ENCODE data around the gene FOXR1. TPM values are rescaled to one million over a fixed set of nuclear protein-coding genes. Genes with fewer than 3 reads are reported as not detected.
A peak's percentile ranks its signal among the peaks of the same experiment; 100 is the strongest.

The FOXR1 gene
- under 1 TPM in 1 of 12 donors, not detected in 11; 0.48 TPM for polyA plus RNA-seq (ENCODE audit: insufficient read length in 12 of 12)
- long read RNA-seq, donor 1, result 0 reads
- long read RNA-seq, donor 2, result 0 reads
- long read RNA-seq, donor 3, result 0 reads
- long read RNA-seq, donor 4, result 0 reads
- long read RNA-seq, donor 5, result 0 reads
- long read RNA-seq, donor 6, result 0 reads
- long read RNA-seq, donor 7, result 0 reads
- long read RNA-seq, donor 8, result 0 reads
- long read RNA-seq, donor 9, result 0 reads
- long read RNA-seq, donor 10, result 0 reads
- long read RNA-seq, donor 11, result 0 reads

GRCh38 chr11:118971646-118972045, at the start of gene FOXR1:
Gene FOXR1 (plus strand): TSS chr11:118971761. CDS start chr11:118971932, 171 bp downstream.
- DNase-seq, result no peak

- no peak for DNase-seq
Measured at GRCh38 chr11:118921929-118922744, 49.4 kb upstream of the FOXR1 start.

- DNase-seq, result no peak
Measured at GRCh38 chr11:118922745-118923627, 48.6 kb upstream of the FOXR1 start.

GRCh38 chr11:118923721-118924587, 47.6 kb upstream of the FOXR1 start:
- DNase-seq, result no peak

GRCh38 chr11:118924591-118925585, 46.7 kb upstream of the FOXR1 start:
- no peak for DNase-seq

GRCh38 chr11:118927554-118928100, 43.9 kb upstream of the FOXR1 start:
- DNase-seq, result no peak

GRCh38 chr11:118928101-118928869, 43.3 kb upstream of the FOXR1 start:
- peak; percentile 96 for DNase-seq

- peak; percentile 92 for DNase-seq
Measured at GRCh38 chr11:118928870-118929500, 42.6 kb upstream of the FOXR1 start.

GRCh38 chr11:118929501-118930093, 42.0 kb upstream of the FOXR1 start:
- peak; percentile 95 for DNase-seq

GRCh38 chr11:118930094-118930712, 41.4 kb upstream of the FOXR1 start:
- DNase-seq, result peak; percentile 87

GRCh38 chr11:118931571-118931970, 40.0 kb upstream of the FOXR1 start:
- DNase-seq, result no peak

GRCh38 chr11:118933486-118933885, 38.1 kb upstream of the FOXR1 start:
- DNase-seq, result peak; percentile 91

GRCh38 chr11:118935376-118935775, 36.2 kb upstream of the FOXR1 start:
- DNase-seq, result no peak

- DNase-seq, result no peak
Measured at GRCh38 chr11:118938491-118939403, 32.8 kb upstream of the FOXR1 start.

- DNase-seq, result no peak
Measured at GRCh38 chr11:118939404-118939915, 32.1 kb upstream of the FOXR1 start.
